A549 (cell line): ENCODE measurements around the gene ARHGAP42.

Source experiments
- BHLHE40 ChIP-seq: IDR thresholded peaks from 2 replicates; pipeline ENCODE4 v1.6.1; 2012; ENCODE audit warnings: low read depth, low read length, inconsistent platforms
- HES2 ChIP-seq: fragments of >200 bp; sonication (Bioruptor Twin); formaldehyde crosslinking; IDR thresholded peaks from 2 replicates; pipeline ENCODE4 v1.6.1; 2016
- MAX ChIP-seq: IDR thresholded peaks from 2 replicates; pipeline ENCODE4 v1.6.1; 2012

- TF ChIP-seq MAX: no peak
- TF ChIP-seq BHLHE40: no peak
- no peak for TF ChIP-seq HES2
These were observed 14.0 kb upstream of the ARHGAP42 start for GRCh38 chr11:100673063-100673462.
